ENCODE measurements around the gene SUSD6. TPM values are rescaled to one million over a fixed set of nuclear protein-coding genes. Genes with fewer than 3 reads are reported as not detected.

Gene SUSD6
- total and polyA plus RNA-seq, 4 donors = 6.8 to 10.8 (median 7.6) TPM

DNA sequence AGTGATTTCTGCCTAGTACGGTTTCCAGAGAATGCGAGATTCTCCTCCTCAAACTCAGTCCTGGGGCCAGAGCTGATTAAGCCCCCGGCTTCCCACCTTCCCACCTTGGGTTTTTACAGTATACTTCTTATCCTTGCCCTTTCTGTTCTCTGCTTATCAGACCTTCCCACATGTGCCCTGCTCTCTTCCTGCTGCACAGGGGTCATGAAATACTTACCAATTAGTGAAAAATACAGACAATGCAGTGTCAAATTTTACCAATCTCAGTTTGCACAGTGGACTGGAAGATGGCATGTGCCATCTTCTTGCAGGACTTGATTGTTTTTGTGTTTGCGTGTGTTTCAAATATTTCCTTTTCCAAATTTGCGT, 14.7 kb downstream of the SUSD6 start:
- Histone ChIP-seq H3K4me3 (ENCODE audit: low read depth in 1 of 3, low read length in 3 of 3) (no peak overlapping the region), H3K9me3 (ENCODE audit: control insufficient read depth in 4 of 4, low read length in 3 of 4) (no peaks in the 10 kb centered on the region), H3K9ac (ENCODE audit: low read depth in 1 of 2, low read length in 2 of 2) (no peak overlapping the region), H3K27ac (ENCODE audit: low read depth in 1 of 2, low read length in 2 of 2) (peak overlapping the region in 1 of 2 donors; percentile 62), H3K36me3 (ENCODE audit: control insufficient read depth in 4 of 4, insufficient read depth in 3 of 4, low read depth in 1 of 4, low read length in 3 of 4) (no peaks in the 10 kb centered on the region), H3K4me1 (ENCODE audit: control insufficient read depth in 4 of 4, insufficient read depth in 4 of 4, low read length in 3 of 4) (peaks cover 0 to 31% (median 22%) of the 10 kb centered on the region in 4 donors), H3K27me3 (ENCODE audit: control insufficient read depth in 4 of 4, insufficient read depth in 4 of 4, low read length in 3 of 4) (no peaks in the 10 kb centered on the region)
- TF ChIP-seq, protein P1, sequence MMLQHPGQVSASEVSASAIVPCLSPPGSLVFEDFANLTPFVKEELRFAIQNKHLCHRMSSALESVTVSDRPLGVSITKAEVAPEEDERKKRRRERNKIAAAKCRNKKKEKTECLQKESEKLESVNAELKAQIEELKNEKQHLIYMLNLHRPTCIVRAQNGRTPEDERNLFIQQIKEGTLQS (IDR thresholded peaks at IDR 0.05) = no peak
- TF ChIP-seq RAD21 (IDR thresholded peaks at IDR 0.05) (no peak), GABPA (IDR thresholded peaks at IDR 0.05 in 1 of 2, conservative IDR thresholded peaks at IDR 0.05 in 1 of 2) (no peak), CTCF (IDR thresholded peaks at IDR 0.05; ENCODE audit: low read depth, low read length, missing input control) (no peak), NR2F2 (IDR thresholded peaks at IDR 0.05) (no peak), RXRA (IDR thresholded peaks at IDR 0.05) (no peak), TAF1 (conservative IDR thresholded peaks at IDR 0.05) (no peak), FOXA2 (IDR thresholded peaks at IDR 0.05) (no peak), FOXA1 (IDR thresholded peaks at IDR 0.05) (no peak), HNF4G (IDR thresholded peaks at IDR 0.05) (no peak), SP1 (IDR thresholded peaks at IDR 0.05) (no peak), YY1 (IDR thresholded peaks at IDR 0.05) (no peak), REST (IDR thresholded peaks at IDR 0.05) (no peak), EGR1 (IDR thresholded peaks at IDR 0.05; ENCODE audit: low read depth in 2 of 2) (no peak), HNF4A (conservative IDR thresholded peaks at IDR 0.05) (no peak), JUND (IDR thresholded peaks at IDR 0.05) (no peak)
- TF ChIP-seq, protein P2, sequence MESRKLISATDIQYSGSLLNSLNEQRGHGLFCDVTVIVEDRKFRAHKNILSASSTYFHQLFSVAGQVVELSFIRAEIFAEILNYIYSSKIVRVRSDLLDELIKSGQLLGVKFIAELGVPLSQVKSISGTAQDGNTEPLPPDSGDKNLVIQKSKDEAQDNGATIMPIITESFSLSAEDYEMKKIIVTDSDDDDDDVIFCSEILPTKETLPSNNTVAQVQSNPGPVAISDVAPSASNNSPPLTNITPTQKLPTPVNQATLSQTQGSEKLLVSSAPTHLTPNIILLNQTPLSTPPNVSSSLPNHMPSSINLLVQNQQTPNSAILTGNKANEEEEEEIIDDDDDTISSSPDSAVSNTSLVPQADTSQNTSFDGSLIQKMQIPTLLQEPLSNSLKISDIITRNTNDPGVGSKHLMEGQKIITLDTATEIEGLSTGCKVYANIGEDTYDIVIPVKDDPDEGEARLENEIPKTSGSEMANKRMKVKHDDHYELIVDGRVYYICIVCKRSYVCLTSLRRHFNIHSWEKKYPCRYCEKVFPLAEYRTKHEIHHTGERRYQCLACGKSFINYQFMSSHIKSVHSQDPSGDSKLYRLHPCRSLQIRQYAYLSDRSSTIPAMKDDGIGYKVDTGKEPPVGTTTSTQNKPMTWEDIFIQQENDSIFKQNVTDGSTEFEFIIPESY (IDR thresholded peaks at IDR 0.05) = no peak
- TF ChIP-seq, protein P3, sequence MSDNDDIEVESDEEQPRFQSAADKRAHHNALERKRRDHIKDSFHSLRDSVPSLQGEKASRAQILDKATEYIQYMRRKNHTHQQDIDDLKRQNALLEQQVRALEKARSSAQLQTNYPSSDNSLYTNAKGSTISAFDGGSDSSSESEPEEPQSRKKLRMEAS (IDR thresholded peaks at IDR 0.05) = no peak
- 84% methylated on average over 5 of the region's 5 CpGs for WGBS
- DNase-seq (ENCODE audit: low spot score) = no peak

All from liver (tissue), 9 donors.